HCT116 (cell line): ENCODE measurements around the gene ARL6IP4. TPM values are rescaled to one million over a fixed set of nuclear protein-coding genes. Genes with fewer than 3 reads are reported as not detected.

Experiments used
- ATAC-seq: fragments of 200-7000 bp; cut with Tn5 transposase; 2 replicates; pipeline ENCODE4 v1.9.1; 2020; ENCODE audit warnings: mild to moderate bottlenecking, moderate library complexity
- BruUV-seq: library from RNA; stranded (reverse); fragments of 400-500 nt; replicated peaks from 2 replicates; lab custom pipeline; 2021; lab: Mats Ljungman, UMichigan
- CTCF ChIA-PET: fragments of 300-600 bp; sonication (Branson Sonifier 250); formaldehyde crosslinking; loops from one replicate; lab custom pipeline; 2021; ENCODE audit warnings: antibody characterized with exemption; lab: Charles Lee
- POLR2A ChIA-PET: fragments of 300-600, 350-600 bp; sonication (Branson Sonifier 250); formaldehyde crosslinking; loops from one replicate; lab custom pipeline; 2021; ENCODE audit warnings: antibody characterized with exemption; lab: Charles Lee
- RAD21 ChIA-PET, 2 experiments: fragments of 300-600 bp; sonication (Branson Sonifier 250); formaldehyde crosslinking; loops; one replicate each; lab custom pipeline; 2023; ENCODE audit warnings: low total read pairs in 2 of 2; ENCODE audit not compliant: uncharacterized antibody in 2 of 2, unreplicated experiment in 2 of 2, low non-redundant PET in 1 of 2; lab: Charles Lee
- DNase-seq: peaks from one replicate; pipeline ENCODE4 v3.0.0-alpha.2; 2010; ENCODE audit warnings: low read depth, low spot score
- H2AFZ ChIP-seq: fragments of 200-600 bp; shearing (Covaris generic), sonication (generic); 2 replicates; pipeline ENCODE4 v1.6.1; 2017; ENCODE audit warnings: low read depth, mixed run types, mixed read lengths, antibody characterized with exemption, low read length; ENCODE audit not compliant: poor library complexity, severe bottlenecking
- H3K27ac ChIP-seq: 2 replicates; pipeline ENCODE4 v1.5.1; 2012; ENCODE audit warnings: low read depth, low read length
- H3K27me3 ChIP-seq: fragments of 200-600 bp; sonication (generic); 2 replicates; pipeline ENCODE4 v1.6.1; 2016; ENCODE audit warnings: mixed run types, low read length, mixed read lengths; ENCODE audit not compliant: insufficient read depth
- H3K36me3 ChIP-seq, 2 experiments: fragments of 200-500 bp in 1 of 2; fragments of 200-600 bp in 1 of 2; sonication (Bioruptor generic) in 1 of 2; sonication (generic) in 1 of 2; 2 replicates each; pipeline versions ENCODE4 v1.5.1 to v1.6.1; 2014 to 2016; ENCODE audit warnings: low read length in 2 of 2, inconsistent platforms in 1 of 2, mixed read lengths in 1 of 2, mixed run types in 1 of 2; ENCODE audit not compliant: insufficient read depth in 2 of 2, control insufficient read depth in 1 of 2
- H3K4me1 ChIP-seq, 2 experiments: fragments of 200-600 bp in 1 of 2; sonication (generic) in 1 of 2; 2 replicates each; pipeline versions ENCODE4 v1.5.1 to v1.6.1; 2012 to 2017; ENCODE audit warnings: low read length in 2 of 2, inconsistent platforms in 1 of 2, mild to moderate bottlenecking in 1 of 2, mixed read lengths in 1 of 2, mixed run types in 1 of 2, moderate library complexity in 1 of 2; ENCODE audit not compliant: insufficient read depth in 2 of 2, control insufficient read depth in 1 of 2
- H3K4me2 ChIP-seq: fragments of 200-600 bp; sonication (generic); 2 replicates; pipeline ENCODE4 v1.6.1; 2017; ENCODE audit warnings: mixed run types, low read length, mixed read lengths
- H3K4me3 ChIP-seq, 2 experiments: fragments of 200-600 bp in 1 of 2; sonication (generic) in 1 of 2; replicated peaks in 1 of 2; 2 replicates each; pipeline ENCODE4 v1.5.1; 2011 to 2016; ENCODE audit warnings: low read length in 2 of 2, control low read depth in 1 of 2, low read depth in 1 of 2, mild to moderate bottlenecking in 1 of 2, mixed read lengths in 1 of 2, mixed run types in 1 of 2
- H3K79me2 ChIP-seq: fragments of 200-600 bp; sonication (generic); 2 replicates; pipeline ENCODE4 v1.6.1; 2017; ENCODE audit warnings: mild to moderate bottlenecking, mixed run types, low read length, moderate library complexity, mixed read lengths; ENCODE audit not compliant: insufficient read depth
- H3K9ac ChIP-seq: fragments of 200-600 bp; sonication (generic); 2 replicates; pipeline ENCODE4 v1.6.1; 2016; ENCODE audit warnings: low read length, mixed read lengths
- H3K9me2 ChIP-seq: fragments of 200-600 bp; sonication (generic), shearing (Covaris generic); 2 replicates; pipeline ENCODE4 v1.6.1; 2017; ENCODE audit warnings: mixed run types, mild to moderate bottlenecking, moderate library complexity; ENCODE audit not compliant: insufficient read depth
- H3K9me3 ChIP-seq, 2 experiments: fragments of 200-500 bp in 1 of 2; fragments of 200-600 bp in 1 of 2; sonication (Bioruptor generic) in 1 of 2; sonication (generic) in 1 of 2; 2 replicates each; pipeline ENCODE4 v1.6.1; 2014 to 2017; ENCODE audit warnings: low read length in 2 of 2, mixed read lengths in 2 of 2, inconsistent platforms in 1 of 2, low read depth in 1 of 2, mild to moderate bottlenecking in 1 of 2, mixed run types in 1 of 2, moderate library complexity in 1 of 2; ENCODE audit not compliant: control insufficient read depth in 1 of 2, insufficient read depth in 1 of 2
- H4K20me1 ChIP-seq: fragments of 200-600 bp; sonication (generic), shearing (Covaris generic); 2 replicates; pipeline ENCODE4 v1.6.1; 2017; ENCODE audit warnings: mixed run types, mild to moderate bottlenecking, moderate library complexity; ENCODE audit not compliant: insufficient read depth
- CBX3 ChIP-seq: IDR thresholded peaks from 2 replicates; pipeline ENCODE4 v1.6.1; 2012; ENCODE audit warnings: low read depth
- ELF1 ChIP-seq: IDR thresholded peaks from 2 replicates; pipeline ENCODE4 v1.6.1; 2012; ENCODE audit warnings: low read depth, borderline replicate concordance
- FOSL1 ChIP-seq: IDR thresholded peaks from 2 replicates; pipeline ENCODE4 v1.6.1; 2012; ENCODE audit warnings: low read depth
- JUND ChIP-seq: IDR thresholded peaks from 2 replicates; pipeline ENCODE4 v1.6.1; 2012
- POLR2A ChIP-seq: IDR thresholded peaks from 2 replicates; pipeline ENCODE4 v1.7.0; 2011; ENCODE audit warnings: borderline replicate concordance; ENCODE audit not compliant: insufficient read depth, insufficient read length; ENCODE audit errors: extremely low read depth
- POLR2AphosphoS5 ChIP-seq: IDR thresholded peaks from 2 replicates; pipeline ENCODE4 v1.6.1; 2011; ENCODE audit warnings: mild to moderate bottlenecking, low read depth, low read length, moderate library complexity
- RAD21 ChIP-seq: IDR thresholded peaks from 2 replicates; pipeline ENCODE4 v1.6.1; 2012; ENCODE audit warnings: low read depth, mild to moderate bottlenecking
- SIN3A ChIP-seq: IDR thresholded peaks from 2 replicates; pipeline ENCODE4 v1.6.1; 2012; ENCODE audit warnings: low read depth
- SP1 ChIP-seq: IDR thresholded peaks from 2 replicates; pipeline ENCODE4 v1.6.1; 2012; ENCODE audit warnings: low read depth
- SRF ChIP-seq: IDR thresholded peaks from 2 replicates; pipeline ENCODE4 v1.6.1; 2012; ENCODE audit warnings: low read depth
- ZFX ChIP-seq: fragments of 450-650 bp; IDR thresholded peaks from 2 replicates; pipeline ENCODE4 v1.6.1; 2017
- ZNF274 ChIP-seq: fragments of 200-500 bp; sonication (Bioruptor generic); IDR thresholded peaks from 2 replicates; pipeline ENCODE4 v1.6.1; 2014; ENCODE audit warnings: mild to moderate bottlenecking, low read depth, low read length, inconsistent platforms
- intact Hi-C: fragments of 100-400 bp; cut with micrococcal nuclease; formaldehyde crosslinking; loops from 2 replicates; pipeline ENCODE4 v1.10.0; 2022
- total RNA-seq: library from RNA; stranded (reverse); gene quantifications from one replicate; pipeline ENCODE4 v1.2.1, GENCODE V29; 2021; ENCODE audit not compliant: unreplicated experiment
- TF ChIP-seq, protein P1 (sequence below): IDR thresholded peaks from 2 replicates; pipeline ENCODE4 v1.6.1; 2012; ENCODE audit warnings: low read depth
- TF ChIP-seq, protein P2 (sequence below), 3 experiments: fragments of 200-600 bp in 1 of 3; sonication (generic) in 1 of 3; IDR thresholded peaks in 2 of 3; conservative IDR thresholded peaks in 1 of 3; 2 replicates each; pipeline ENCODE4 v1.5.1; 2012 to 2017; ENCODE audit warnings: low read depth in 2 of 3, low read length in 2 of 3, antibody characterized with exemption in 1 of 3, borderline replicate concordance in 1 of 3, control low read depth in 1 of 3, mild to moderate bottlenecking in 1 of 3, mixed read lengths in 1 of 3, mixed run types in 1 of 3, moderate library complexity in 1 of 3; ENCODE audit not compliant: insufficient read depth in 1 of 3
- TF ChIP-seq, protein P3 (sequence below): IDR thresholded peaks from 2 replicates; pipeline ENCODE4 v1.6.1; 2012
- TF ChIP-seq, protein P4 (sequence below): IDR thresholded peaks from 2 replicates; pipeline ENCODE4 v1.6.1; 2012

The ARL6IP4 gene
- total RNA-seq, 1 experiment from 2014 or later, result 128 TPM

DNA sequence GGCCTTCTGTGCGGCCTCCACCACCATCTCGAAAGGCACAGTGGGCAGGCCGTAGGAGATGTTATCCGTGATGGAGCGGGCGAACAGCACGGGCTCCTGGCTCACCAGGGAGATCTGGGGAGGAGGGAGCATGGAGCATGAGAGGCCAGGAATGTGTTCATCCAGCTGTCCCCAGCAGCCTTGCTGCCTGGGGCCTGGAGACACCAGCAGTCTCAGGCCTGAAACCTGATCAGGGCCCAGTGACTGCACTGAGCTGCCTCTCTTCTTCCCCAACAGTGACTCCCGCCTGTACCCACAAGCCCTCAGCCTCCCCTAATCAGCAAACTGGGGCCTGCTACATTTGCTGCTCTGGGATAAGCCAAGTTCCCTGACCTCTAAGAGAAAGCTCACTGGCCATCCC lies 45.2 kb upstream of the ARL6IP4 start:
- no TSS peak for BruUV-seq
- Histone ChIP-seq H3K9me3 (no peaks in the 10 kb centered on the region), H3K79me2 (no peaks in the 10 kb centered on the region), H3K27ac (no peak overlapping the region), H3K27me3 (no peaks in the 10 kb centered on the region), H3K9me2 (no peaks in the 10 kb centered on the region), H3K4me2 (no peak overlapping the region), H3K36me3 (no peaks in the 10 kb centered on the region), H3K9ac (no peak overlapping the region), H4K20me1 (no peaks in the 10 kb centered on the region), H2AFZ (no peak overlapping the region), H3K4me3 (no peak overlapping the region), H3K4me1 (peaks cover 2 to 7% of the 10 kb centered on the region in 2 experiments; a peak in 3 of 4 replicates)
- intact Hi-C loops, result no loop called here
- ChIA-PET POLR2A (no interaction called here), RAD21 (no interaction called here), CTCF (no interaction called here)
- DNase-seq (no peak), ATAC-seq (peak; percentile 25; the same call in 1 of the 2 replicates)
- TF ChIP-seq SRF (no peak), RAD21 (no peak), POLR2A (no peak), ZNF274 (no peak), SP1 (no peak), POLR2AphosphoS5 (no peak), FOSL1 (no peak), SIN3A (no peak), JUND (no peak), ELF1 (no peak), CBX3 (no peak), ZFX (no peak)
- TF ChIP-seq, protein P1, sequence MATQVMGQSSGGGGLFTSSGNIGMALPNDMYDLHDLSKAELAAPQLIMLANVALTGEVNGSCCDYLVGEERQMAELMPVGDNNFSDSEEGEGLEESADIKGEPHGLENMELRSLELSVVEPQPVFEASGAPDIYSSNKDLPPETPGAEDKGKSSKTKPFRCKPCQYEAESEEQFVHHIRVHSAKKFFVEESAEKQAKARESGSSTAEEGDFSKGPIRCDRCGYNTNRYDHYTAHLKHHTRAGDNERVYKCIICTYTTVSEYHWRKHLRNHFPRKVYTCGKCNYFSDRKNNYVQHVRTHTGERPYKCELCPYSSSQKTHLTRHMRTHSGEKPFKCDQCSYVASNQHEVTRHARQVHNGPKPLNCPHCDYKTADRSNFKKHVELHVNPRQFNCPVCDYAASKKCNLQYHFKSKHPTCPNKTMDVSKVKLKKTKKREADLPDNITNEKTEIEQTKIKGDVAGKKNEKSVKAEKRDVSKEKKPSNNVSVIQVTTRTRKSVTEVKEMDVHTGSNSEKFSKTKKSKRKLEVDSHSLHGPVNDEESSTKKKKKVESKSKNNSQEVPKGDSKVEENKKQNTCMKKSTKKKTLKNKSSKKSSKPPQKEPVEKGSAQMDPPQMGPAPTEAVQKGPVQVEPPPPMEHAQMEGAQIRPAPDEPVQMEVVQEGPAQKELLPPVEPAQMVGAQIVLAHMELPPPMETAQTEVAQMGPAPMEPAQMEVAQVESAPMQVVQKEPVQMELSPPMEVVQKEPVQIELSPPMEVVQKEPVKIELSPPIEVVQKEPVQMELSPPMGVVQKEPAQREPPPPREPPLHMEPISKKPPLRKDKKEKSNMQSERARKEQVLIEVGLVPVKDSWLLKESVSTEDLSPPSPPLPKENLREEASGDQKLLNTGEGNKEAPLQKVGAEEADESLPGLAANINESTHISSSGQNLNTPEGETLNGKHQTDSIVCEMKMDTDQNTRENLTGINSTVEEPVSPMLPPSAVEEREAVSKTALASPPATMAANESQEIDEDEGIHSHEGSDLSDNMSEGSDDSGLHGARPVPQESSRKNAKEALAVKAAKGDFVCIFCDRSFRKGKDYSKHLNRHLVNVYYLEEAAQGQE, result no peak
- TF ChIP-seq, protein P2, sequence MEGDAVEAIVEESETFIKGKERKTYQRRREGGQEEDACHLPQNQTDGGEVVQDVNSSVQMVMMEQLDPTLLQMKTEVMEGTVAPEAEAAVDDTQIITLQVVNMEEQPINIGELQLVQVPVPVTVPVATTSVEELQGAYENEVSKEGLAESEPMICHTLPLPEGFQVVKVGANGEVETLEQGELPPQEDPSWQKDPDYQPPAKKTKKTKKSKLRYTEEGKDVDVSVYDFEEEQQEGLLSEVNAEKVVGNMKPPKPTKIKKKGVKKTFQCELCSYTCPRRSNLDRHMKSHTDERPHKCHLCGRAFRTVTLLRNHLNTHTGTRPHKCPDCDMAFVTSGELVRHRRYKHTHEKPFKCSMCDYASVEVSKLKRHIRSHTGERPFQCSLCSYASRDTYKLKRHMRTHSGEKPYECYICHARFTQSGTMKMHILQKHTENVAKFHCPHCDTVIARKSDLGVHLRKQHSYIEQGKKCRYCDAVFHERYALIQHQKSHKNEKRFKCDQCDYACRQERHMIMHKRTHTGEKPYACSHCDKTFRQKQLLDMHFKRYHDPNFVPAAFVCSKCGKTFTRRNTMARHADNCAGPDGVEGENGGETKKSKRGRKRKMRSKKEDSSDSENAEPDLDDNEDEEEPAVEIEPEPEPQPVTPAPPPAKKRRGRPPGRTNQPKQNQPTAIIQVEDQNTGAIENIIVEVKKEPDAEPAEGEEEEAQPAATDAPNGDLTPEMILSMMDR (IDR thresholded peaks at IDR 0.05 in 2 of 3, conservative IDR thresholded peaks at IDR 0.05 in 1 of 3; ENCODE audit: borderline replicate concordance in 1 of 3, insufficient read depth in 1 of 3, low read depth in 2 of 3, low read length in 2 of 3), result no peak
- TF ChIP-seq, protein P3, sequence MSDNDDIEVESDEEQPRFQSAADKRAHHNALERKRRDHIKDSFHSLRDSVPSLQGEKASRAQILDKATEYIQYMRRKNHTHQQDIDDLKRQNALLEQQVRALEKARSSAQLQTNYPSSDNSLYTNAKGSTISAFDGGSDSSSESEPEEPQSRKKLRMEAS, result no peak
- TF ChIP-seq, protein P4, sequence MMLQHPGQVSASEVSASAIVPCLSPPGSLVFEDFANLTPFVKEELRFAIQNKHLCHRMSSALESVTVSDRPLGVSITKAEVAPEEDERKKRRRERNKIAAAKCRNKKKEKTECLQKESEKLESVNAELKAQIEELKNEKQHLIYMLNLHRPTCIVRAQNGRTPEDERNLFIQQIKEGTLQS, result no peak
